GM06990 (cell line): ENCODE measurements around the gene SHISA5.
A peak's percentile ranks its signal among the peaks of the same experiment; 100 is the strongest.

ENCODE experiments used
- DNase-seq: peaks from one replicate; pipeline ENCODE4 v3.0.0-alpha.2; 2011; ENCODE audit not compliant: insufficient read length; ENCODE audit errors: extremely low read depth
- H3K27me3 ChIP-seq: replicated peaks from 2 replicates; pipeline ENCODE4 v1.6.0; 2011; ENCODE audit warnings: low read length; ENCODE audit not compliant: control insufficient read depth, insufficient read depth
- H3K36me3 ChIP-seq: 2 replicates; pipeline ENCODE4 v1.5.1; 2011; ENCODE audit warnings: low read length; ENCODE audit not compliant: control insufficient read depth, insufficient read depth
- H3K4me3 ChIP-seq: replicated peaks from 2 replicates; pipeline ENCODE4 v1.5.1; 2011; ENCODE audit warnings: low read depth, mild to moderate bottlenecking, control low read depth, low read length
- TF ChIP-seq, protein P1 (sequence below): IDR thresholded peaks from 2 replicates; pipeline ENCODE4 v1.5.1; 2011; ENCODE audit warnings: low read length, control low read depth, mild to moderate bottlenecking, inconsistent platforms; ENCODE audit not compliant: insufficient read depth, poor library complexity, severe bottlenecking

The SHISA5 gene

DNA sequence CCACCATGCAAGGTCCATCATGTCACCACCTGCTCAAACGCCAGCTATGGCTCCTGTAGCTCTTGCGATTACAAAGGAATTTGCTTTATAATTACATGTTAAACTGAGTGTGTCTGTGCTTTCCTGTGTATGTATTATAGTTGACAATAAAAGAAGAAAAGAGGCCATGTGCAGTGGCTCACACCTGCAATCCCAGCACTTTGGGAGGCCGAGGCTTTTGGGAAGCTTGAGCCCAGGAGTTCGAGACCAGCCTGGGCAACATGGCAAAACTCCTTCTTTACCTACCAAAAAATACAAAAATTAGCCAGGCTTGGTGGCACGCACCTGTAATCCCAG lies 30.4 kb downstream of the SHISA5 start:
- H3K36me3 ChIP-seq, result peaks cover 14% of the 10 kb centered on the region
- H3K27me3 ChIP-seq, result no peaks in the 10 kb centered on the region
- no peak overlapping the region for H3K4me3 ChIP-seq
- TF ChIP-seq, protein P1, sequence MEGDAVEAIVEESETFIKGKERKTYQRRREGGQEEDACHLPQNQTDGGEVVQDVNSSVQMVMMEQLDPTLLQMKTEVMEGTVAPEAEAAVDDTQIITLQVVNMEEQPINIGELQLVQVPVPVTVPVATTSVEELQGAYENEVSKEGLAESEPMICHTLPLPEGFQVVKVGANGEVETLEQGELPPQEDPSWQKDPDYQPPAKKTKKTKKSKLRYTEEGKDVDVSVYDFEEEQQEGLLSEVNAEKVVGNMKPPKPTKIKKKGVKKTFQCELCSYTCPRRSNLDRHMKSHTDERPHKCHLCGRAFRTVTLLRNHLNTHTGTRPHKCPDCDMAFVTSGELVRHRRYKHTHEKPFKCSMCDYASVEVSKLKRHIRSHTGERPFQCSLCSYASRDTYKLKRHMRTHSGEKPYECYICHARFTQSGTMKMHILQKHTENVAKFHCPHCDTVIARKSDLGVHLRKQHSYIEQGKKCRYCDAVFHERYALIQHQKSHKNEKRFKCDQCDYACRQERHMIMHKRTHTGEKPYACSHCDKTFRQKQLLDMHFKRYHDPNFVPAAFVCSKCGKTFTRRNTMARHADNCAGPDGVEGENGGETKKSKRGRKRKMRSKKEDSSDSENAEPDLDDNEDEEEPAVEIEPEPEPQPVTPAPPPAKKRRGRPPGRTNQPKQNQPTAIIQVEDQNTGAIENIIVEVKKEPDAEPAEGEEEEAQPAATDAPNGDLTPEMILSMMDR, result no peak
- DNase-seq, result no peak

DNA sequence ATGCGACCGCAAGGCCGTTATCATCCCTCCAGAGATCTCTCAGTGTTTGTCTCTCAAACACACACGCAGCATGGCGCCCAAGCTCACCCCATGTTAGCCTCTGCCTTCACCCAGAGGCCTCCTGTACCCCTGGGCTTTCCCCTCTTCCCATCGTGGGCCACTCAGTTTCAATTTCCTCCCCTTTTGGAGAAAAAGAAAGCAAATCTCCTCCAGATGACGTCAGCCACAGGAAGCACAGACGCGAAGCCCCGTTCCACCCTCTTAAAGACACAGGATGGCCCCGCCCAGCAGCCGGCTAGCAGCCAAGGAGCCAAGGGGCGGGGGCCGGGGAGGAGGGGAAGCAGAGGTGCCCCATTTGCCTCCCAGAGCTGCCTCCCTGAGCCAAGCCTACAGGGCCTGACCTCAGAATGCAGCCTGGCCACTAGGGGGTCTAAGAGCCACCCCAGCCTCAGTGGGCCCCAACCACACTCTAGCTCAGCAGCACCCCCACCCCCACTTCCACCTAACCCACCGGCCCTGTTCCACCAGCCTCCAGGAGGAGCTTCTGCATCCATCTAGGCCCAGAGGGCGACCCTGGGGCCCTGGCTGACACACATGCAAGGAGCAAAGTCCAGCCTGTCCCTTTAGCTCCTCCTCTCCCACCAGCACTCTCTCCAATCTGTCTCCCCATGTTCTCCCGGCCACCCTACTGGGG lies 30.9 kb downstream of the SHISA5 start:
- DNase-seq, result peak; percentile 92
- TF ChIP-seq, protein P1, result peak; percentile 61
- Histone ChIP-seq H3K36me3 (peaks cover 19% of the 10 kb centered on the region), H3K27me3 (no peaks in the 10 kb centered on the region), H3K4me3 (peak overlapping the region; percentile 77)

DNA sequence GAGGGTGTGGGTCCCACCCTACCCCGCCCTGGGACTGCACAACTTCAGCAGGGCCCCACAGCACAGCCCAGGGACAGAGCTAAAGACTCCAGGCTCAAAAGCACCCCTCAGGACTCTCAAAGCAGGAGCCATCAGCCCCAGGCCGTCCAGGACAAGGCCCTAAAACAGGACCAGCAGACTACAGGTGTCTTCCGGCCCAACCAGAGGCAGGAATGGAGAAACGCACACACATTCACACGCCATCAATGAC lies 31.4 kb downstream of the SHISA5 start:
- H3K4me3 ChIP-seq, result peak overlapping the region; percentile 77
- TF ChIP-seq, protein P1, result no peak
- peaks cover 19% of the 10 kb centered on the region for H3K36me3 ChIP-seq
- no peak for DNase-seq
- no peaks in the 10 kb centered on the region for H3K27me3 ChIP-seq

DNA sequence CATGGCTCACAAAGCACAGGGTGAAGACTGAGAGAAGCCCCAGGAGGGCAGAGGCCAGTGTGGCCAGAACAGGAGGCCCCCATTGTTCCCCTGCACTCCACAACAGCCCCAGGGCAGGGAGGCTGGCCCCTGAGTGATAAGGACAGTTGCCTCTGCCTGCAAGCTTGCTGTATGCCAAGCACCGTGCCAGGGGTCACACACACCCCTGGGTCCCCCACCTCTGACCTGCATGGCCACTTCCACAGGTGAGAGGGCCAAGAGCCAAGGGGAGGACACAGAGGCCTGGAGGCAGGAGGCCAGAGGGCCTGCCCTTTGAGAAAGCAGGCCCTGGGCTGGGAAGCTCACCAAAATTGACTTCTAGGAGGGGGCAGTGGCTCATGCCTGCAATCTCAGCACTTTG lies 33.7 kb downstream of the SHISA5 start:
- H3K27me3 ChIP-seq, result no peaks in the 10 kb centered on the region
- H3K4me3 ChIP-seq, result no peak overlapping the region
- TF ChIP-seq, protein P1, result no peak
- peaks cover 25% of the 10 kb centered on the region for H3K36me3 ChIP-seq
- no peak for DNase-seq

DNA sequence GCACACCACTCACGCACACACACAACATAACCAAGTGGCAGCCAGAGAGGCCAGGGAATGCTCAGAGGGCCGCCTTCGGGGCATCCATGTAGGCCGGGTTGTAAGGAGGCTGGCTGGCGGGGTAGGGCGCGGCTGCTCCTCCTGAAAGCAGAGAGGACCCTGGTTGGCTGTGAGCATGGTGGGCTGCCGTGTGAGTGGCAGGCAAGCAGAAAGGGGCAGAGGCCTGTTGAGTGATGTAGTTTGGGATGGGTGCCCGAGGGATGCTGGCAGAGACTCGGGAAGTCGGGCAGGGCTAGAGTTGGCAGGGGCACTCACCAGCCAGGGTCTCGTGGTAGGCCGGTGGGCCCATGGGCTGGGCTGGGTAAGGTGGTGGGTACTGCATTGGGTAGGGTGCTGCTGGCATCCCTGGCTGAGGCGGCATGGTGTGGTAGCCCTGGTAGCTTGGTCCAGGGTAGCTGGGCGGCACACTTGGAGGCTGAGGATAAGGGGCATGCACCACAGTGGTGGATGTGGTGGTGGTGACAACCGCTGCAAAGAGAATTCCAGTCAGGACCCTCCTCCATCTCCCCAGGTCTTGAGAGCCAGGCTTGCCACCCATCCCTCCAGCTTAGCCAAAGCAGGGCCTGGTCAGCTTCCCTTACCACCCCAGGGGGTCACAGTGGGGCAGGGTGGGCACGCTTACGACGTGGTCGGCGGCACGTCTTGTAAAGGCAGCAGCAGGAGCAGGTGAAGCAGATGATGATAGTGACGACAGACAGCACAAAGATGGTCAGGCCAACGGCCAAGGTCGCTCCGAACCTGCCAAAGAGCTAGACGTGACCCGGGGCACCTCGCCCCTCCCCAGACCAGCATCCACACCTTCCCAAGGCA lies 34.7 kb downstream of the SHISA5 start:
- no peak overlapping the region for H3K4me3 ChIP-seq
- peaks cover 26% of the 10 kb centered on the region for H3K36me3 ChIP-seq
- no peaks in the 10 kb centered on the region for H3K27me3 ChIP-seq
- TF ChIP-seq, protein P1, result no peak
- no peak for DNase-seq
